Measurements from ENCODE around the gene GPR107.

GPR107 gene

GRCh38 chr9:130155647-130156046 is 101.9 kb downstream of the GPR107 start:
- in situ Hi-C loops (cut with HindIII; ENCODE audit: low sequenced_read_pairs) = no loop called here
- H3K4me3 ChIP-seq (ENCODE audit: low read depth, low read length) = no peak overlapping the region
- TF ChIP-seq, protein P1, sequence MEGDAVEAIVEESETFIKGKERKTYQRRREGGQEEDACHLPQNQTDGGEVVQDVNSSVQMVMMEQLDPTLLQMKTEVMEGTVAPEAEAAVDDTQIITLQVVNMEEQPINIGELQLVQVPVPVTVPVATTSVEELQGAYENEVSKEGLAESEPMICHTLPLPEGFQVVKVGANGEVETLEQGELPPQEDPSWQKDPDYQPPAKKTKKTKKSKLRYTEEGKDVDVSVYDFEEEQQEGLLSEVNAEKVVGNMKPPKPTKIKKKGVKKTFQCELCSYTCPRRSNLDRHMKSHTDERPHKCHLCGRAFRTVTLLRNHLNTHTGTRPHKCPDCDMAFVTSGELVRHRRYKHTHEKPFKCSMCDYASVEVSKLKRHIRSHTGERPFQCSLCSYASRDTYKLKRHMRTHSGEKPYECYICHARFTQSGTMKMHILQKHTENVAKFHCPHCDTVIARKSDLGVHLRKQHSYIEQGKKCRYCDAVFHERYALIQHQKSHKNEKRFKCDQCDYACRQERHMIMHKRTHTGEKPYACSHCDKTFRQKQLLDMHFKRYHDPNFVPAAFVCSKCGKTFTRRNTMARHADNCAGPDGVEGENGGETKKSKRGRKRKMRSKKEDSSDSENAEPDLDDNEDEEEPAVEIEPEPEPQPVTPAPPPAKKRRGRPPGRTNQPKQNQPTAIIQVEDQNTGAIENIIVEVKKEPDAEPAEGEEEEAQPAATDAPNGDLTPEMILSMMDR (IDR thresholded peaks at IDR 0.05; ENCODE audit: low read depth, low read length, missing control alignments) = no peak
- no peak for DNase-seq (ENCODE audit: low read depth)

DNA sequence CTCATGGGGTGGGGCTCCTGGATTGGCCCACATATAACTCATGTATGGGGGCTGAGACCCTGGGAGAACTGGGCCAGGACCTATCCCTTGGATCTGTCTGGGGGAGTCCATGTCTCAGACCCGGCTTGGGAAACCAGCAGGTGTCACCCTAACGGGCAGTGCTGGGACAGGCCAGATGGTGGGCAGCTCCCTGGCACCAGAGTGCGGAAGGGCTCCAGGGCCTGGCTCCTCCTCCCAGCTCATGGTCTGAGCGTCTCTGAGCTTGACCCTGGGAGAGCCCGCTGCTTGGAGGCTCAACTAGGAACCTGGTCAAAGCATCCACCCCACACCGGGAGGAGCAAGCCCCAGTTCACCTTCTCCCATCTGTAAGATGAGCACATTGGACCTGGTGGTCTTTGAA is 103.0 kb downstream of the GPR107 start:
- no peak for DNase-seq (ENCODE audit: low read depth)
- TF ChIP-seq, protein P1 (IDR thresholded peaks at IDR 0.05; ENCODE audit: low read depth, low read length, missing control alignments) = no peak
- in situ Hi-C loops (cut with HindIII; ENCODE audit: low sequenced_read_pairs) = no loop called here
- no peak overlapping the region for H3K4me3 ChIP-seq (ENCODE audit: low read depth, low read length)

- TF ChIP-seq, protein P1 (IDR thresholded peaks at IDR 0.05; ENCODE audit: low read depth, low read length, missing control alignments) = no peak
- in situ Hi-C loops (cut with HindIII; ENCODE audit: low sequenced_read_pairs) = no loop called here
- no peak for DNase-seq (ENCODE audit: low read depth)
- H3K4me3 ChIP-seq (ENCODE audit: low read depth, low read length) = no peak overlapping the region
These were observed 103.4 kb downstream of the GPR107 start for GRCh38 chr9:130157079-130157478.

DNA sequence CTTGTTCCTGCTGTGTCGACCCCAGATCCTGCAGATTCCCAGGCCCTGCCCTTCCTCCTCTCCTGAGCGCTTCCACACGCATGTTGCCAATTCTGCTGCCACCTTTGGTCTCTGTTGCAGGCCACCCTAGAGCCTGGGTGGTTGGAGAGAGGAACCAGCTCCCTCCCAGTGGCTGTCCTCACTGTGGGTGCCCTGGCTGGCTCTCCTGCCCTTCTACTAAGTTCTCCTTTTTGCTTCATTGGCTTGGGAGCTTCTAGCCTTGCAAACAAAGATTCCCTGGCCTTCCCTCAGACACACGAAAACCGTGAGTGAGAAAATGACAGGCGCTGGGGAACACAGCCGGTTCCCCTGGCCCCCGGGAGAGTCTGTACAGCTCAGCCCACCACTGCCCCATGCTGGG is 104.3 kb downstream of the GPR107 start:
- TF ChIP-seq, protein P1 (IDR thresholded peaks at IDR 0.05; ENCODE audit: low read depth, low read length, missing control alignments) = no peak
- no peak for DNase-seq (ENCODE audit: low read depth)
- in situ Hi-C loops (cut with HindIII; ENCODE audit: low sequenced_read_pairs) = no loop called here
- H3K4me3 ChIP-seq (ENCODE audit: low read depth, low read length) = no peak overlapping the region

DNA sequence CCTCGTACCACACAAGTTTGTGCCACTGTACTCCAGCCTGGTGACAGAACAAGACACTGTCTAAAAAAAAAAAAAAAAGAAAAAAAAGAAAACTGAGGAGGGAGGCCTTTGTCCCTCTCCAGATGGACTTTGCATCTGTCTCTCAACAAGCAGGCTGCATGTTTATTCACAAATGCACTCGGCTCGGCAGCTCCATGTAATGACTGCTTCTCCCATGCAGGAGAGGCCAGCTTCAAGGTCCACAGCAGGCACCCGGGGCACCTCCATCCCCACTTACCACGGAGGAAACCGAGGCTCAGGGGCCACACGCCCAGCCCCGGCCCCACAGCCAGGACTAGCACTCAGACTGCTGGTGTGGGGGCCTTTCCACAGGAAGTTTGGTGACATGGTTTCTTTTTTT is 105.4 kb downstream of the GPR107 start:
- in situ Hi-C loops (cut with HindIII; ENCODE audit: low sequenced_read_pairs) = no loop called here
- DNase-seq (ENCODE audit: low read depth) = no peak
- TF ChIP-seq, protein P1 (IDR thresholded peaks at IDR 0.05; ENCODE audit: low read depth, low read length, missing control alignments) = no peak
- no peak overlapping the region for H3K4me3 ChIP-seq (ENCODE audit: low read depth, low read length)

GRCh38 chr9:130159915-130160670 is 106.4 kb downstream of the GPR107 start:
- no peak for DNase-seq (ENCODE audit: low read depth)
- no peak overlapping the region for H3K4me3 ChIP-seq (ENCODE audit: low read depth, low read length)
- TF ChIP-seq, protein P1 (IDR thresholded peaks at IDR 0.05; ENCODE audit: low read depth, low read length, missing control alignments) = no peak
- in situ Hi-C loops (cut with HindIII; ENCODE audit: low sequenced_read_pairs) = loop anchor here (10.0 kb wide), 1 partner anchor 85 kb away; no protein-coding TSS in a partner anchor
